ENCODE data around the gene CACNA1H. TPM values are rescaled to one million over a fixed set of nuclear protein-coding genes. Genes with fewer than 3 reads are reported as not detected.

The CACNA1H gene
- total RNA-seq, 1 experiment from 2014 or later, result 24.3 TPM

GRCh38 chr16:1208239-1208830, 55.4 kb downstream of the CACNA1H start:
- DNase-seq (ENCODE audit: low read depth, low spot score) (no peak), ATAC-seq (no peak)
- Histone ChIP-seq H3K4me1 (ENCODE audit: control insufficient read depth in 1 of 2, insufficient read depth in 2 of 2, low read length in 2 of 2) (no peaks in the 10 kb centered on the region), H4K20me1 (ENCODE audit: insufficient read depth) (no peaks in the 10 kb centered on the region), H3K27ac (ENCODE audit: low read depth, low read length) (no peak overlapping the region), H3K9me2 (ENCODE audit: insufficient read depth) (no peaks in the 10 kb centered on the region), H3K4me3 (replicated peaks in 1 of 2; ENCODE audit: low read depth in 1 of 2, low read length in 2 of 2) (no peak overlapping the region), H3K9ac (ENCODE audit: low read length) (no peak overlapping the region), H3K9me3 (ENCODE audit: control insufficient read depth in 1 of 2, insufficient read depth in 1 of 2, low read depth in 1 of 2, low read length in 2 of 2) (no peaks in the 10 kb centered on the region), H2AFZ (ENCODE audit: low read depth, low read length, poor library complexity, severe bottlenecking) (no peak overlapping the region), H3K36me3 (ENCODE audit: control insufficient read depth in 1 of 2, insufficient read depth in 2 of 2, low read length in 2 of 2) (no peaks in the 10 kb centered on the region), H3K79me2 (ENCODE audit: insufficient read depth, low read length) (no peaks in the 10 kb centered on the region), H3K27me3 (ENCODE audit: insufficient read depth, low read length) (no peaks in the 10 kb centered on the region), H3K4me2 (ENCODE audit: low read length) (no peak overlapping the region)
- intact Hi-C loops (cut with micrococcal nuclease), result no loop called here
- CTCF ChIA-PET, result no interaction called here
- TF ChIP-seq MAX (IDR thresholded peaks at IDR 0.05) (no peak), EZH2 (IDR thresholded peaks at IDR 0.05) (no peak), ZNF274 (IDR thresholded peaks at IDR 0.05; ENCODE audit: low read depth, low read length) (no peak), FOSL1 (IDR thresholded peaks at IDR 0.05; ENCODE audit: low read depth) (no peak), POLR2AphosphoS5 (IDR thresholded peaks at IDR 0.05; ENCODE audit: low read depth, low read length) (no peak), CEBPB (IDR thresholded peaks at IDR 0.05; ENCODE audit: low read depth) (no peak), RAD21 (IDR thresholded peaks at IDR 0.05; ENCODE audit: low read depth) (no peak), CTCF (IDR thresholded peaks at IDR 0.05 in 2 of 3, conservative IDR thresholded peaks at IDR 0.05 in 1 of 3; ENCODE audit: borderline replicate concordance in 1 of 3, insufficient read depth in 1 of 3, low read depth in 2 of 3, low read length in 2 of 3) (no peak), ZFX (IDR thresholded peaks at IDR 0.05) (no peak), REST (IDR thresholded peaks at IDR 0.05; ENCODE audit: low read depth) (no peak), SP1 (IDR thresholded peaks at IDR 0.05; ENCODE audit: low read depth) (no peak), TCF7L2 (IDR thresholded peaks at IDR 0.05; ENCODE audit: borderline replicate concordance, extremely low read depth, insufficient read depth, insufficient read length) (no peak), ATF3 (IDR thresholded peaks at IDR 0.05) (no peak), JUND (IDR thresholded peaks at IDR 0.05) (no peak), CBX3 (IDR thresholded peaks at IDR 0.05; ENCODE audit: low read depth) (no peak), ZBTB33 (IDR thresholded peaks at IDR 0.05; ENCODE audit: extremely low read depth, insufficient replicate concordance, low read length) (no peak), YY1 (IDR thresholded peaks at IDR 0.05; ENCODE audit: extremely low read depth, insufficient replicate concordance, low read depth, low read length) (no peak), SRF (IDR thresholded peaks at IDR 0.05; ENCODE audit: low read depth) (no peak), EGR1 (IDR thresholded peaks at IDR 0.05; ENCODE audit: low read depth) (no peak), EZH2phosphoT487 (IDR thresholded peaks at IDR 0.05; ENCODE audit: borderline replicate concordance) (no peak)
- POLR2A ChIA-PET, result no interaction called here
- no TSS peak for BruUV-seq (replicated peaks)
- RAD21 ChIA-PET (ENCODE audit: low non-redundant PET in 1 of 2, low total read pairs in 2 of 2, uncharacterized antibody in 2 of 2, unreplicated experiment in 2 of 2), result no interaction called here
